ENCODE results near the gene NAA40.

Gene NAA40

DNA sequence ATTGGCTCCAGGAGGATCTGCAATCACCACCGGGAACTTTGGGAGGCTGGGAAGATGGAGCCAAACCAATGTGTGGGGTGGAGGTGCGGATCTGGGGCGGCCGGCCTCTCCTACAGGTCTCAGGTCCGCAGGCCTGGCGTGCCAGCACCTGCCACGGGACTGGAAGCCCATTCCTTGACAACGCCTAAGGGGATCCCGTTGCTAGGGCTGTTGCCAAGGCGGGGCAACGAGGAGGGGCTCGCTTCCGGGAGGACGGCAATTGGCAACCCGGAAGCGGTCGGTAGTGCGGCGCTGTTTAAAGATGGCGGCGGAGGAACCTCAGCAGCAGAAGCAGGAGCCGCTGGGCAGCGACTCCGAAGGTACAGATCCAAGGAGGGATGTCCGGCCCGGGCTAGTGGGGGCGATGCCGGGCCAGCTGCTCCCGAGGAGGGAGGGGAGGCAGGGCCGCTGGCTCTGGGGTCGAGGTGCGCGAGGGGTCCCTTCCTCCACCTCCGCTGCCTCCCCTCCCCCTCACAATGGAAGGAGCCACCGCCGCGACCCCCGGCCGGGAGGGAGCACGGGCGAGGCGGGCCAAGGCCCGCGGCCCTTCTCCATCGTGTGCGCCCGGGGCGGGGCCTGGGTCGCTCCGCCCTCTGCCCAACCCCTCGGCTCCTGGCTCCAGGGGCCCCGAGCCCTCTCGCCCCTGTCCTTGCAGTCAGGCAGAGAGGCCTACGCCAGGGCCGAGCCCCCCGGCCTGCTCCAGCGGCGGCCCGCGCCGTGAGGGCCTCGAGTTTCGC lies 47.5 kb downstream of the NAA40 start, which contains the start of gene OTUB1:
TSS of gene OTUB1 (plus strand) at position 283 of the 776 bp plus-strand sequence. CDS start at position 302, 19 bp downstream.
- peak within 1 kb of the TSS; percentile 85 for H3K4me3 ChIP-seq (ENCODE audit: low read length)
- DNase-seq (ENCODE audit: low read depth): peak; percentile 98
- TF ChIP-seq, protein P1, sequence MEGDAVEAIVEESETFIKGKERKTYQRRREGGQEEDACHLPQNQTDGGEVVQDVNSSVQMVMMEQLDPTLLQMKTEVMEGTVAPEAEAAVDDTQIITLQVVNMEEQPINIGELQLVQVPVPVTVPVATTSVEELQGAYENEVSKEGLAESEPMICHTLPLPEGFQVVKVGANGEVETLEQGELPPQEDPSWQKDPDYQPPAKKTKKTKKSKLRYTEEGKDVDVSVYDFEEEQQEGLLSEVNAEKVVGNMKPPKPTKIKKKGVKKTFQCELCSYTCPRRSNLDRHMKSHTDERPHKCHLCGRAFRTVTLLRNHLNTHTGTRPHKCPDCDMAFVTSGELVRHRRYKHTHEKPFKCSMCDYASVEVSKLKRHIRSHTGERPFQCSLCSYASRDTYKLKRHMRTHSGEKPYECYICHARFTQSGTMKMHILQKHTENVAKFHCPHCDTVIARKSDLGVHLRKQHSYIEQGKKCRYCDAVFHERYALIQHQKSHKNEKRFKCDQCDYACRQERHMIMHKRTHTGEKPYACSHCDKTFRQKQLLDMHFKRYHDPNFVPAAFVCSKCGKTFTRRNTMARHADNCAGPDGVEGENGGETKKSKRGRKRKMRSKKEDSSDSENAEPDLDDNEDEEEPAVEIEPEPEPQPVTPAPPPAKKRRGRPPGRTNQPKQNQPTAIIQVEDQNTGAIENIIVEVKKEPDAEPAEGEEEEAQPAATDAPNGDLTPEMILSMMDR (IDR thresholded peaks at IDR 0.05; ENCODE audit: insufficient read depth, low read depth, low read length, missing control alignments): no peak

DNA sequence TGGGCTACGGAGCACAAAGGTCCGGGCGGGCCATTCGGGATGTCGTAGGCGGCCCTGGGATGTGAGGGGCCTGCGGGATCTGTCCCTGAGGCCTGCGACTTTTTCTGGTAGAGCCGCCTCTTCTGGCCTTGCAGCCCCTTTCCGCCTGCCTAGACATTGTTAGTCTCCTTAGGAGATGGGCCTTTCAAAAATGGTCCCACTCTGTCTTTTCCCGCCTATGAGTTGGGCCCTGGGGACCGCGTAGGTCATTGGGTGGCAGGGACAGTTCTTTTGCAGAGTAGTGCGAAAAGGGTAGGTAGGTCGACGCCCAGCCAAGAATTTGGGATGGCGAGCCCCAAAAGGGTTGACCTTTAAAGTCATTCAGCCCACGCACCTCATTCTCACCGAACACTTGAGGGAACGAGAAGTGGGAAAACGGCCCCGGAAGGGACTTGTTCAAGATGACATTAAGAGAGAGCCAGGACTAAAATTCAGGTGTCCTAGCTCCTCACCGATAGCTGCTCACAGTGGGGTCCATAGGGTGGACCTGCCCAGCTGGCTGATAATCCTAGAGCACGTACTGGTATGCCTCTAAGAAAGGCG lies 48.2 kb downstream of the NAA40 start:
- H3K4me3 ChIP-seq (ENCODE audit: low read length): peak overlapping the region; percentile 85
- no peak for DNase-seq (ENCODE audit: low read depth)
- TF ChIP-seq, protein P1 (IDR thresholded peaks at IDR 0.05; ENCODE audit: insufficient read depth, low read depth, low read length, missing control alignments): no peak

DNA sequence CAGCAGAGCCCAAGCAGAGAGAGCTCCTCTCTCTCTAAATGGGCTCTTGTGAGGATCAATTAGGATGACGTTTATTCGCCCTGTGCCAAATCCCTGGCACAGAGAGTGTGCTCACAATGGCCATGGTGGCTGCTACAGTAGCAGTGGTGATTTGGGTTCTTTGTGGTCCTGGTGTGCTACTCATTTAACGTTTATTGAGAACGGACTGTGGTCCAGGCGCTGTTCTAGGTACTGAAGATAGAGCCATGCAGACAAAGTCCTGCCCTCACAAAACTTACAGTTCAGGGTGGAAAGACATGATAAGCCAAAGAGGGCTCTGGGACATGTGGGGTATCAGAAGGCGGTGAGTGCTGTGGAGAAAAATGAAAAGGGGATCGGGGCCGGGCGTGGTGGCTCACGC lies 52.8 kb downstream of the NAA40 start:
- no peak for DNase-seq (ENCODE audit: low read depth)
- no peak overlapping the region for H3K4me3 ChIP-seq (ENCODE audit: low read length)
- TF ChIP-seq, protein P1 (IDR thresholded peaks at IDR 0.05; ENCODE audit: insufficient read depth, low read depth, low read length, missing control alignments): no peak

DNA sequence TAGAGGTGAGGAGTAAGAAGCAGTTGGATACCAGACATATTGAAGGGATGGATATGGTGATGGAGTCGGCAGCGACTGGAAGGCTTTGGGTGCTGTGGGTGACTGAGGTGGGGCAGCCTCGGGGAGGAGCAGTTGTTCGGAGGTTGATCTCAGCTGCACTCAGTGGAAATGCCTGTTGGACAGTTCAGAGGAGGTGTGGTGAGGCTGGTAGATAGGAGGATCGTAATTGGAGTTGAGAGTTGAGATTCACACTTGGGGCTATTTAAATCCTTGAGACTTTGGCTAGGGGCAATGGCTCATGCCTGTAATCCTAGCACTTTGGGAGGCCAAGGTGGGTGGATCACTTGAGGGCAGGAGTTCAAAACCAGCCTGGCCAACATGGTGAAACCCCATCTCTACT lies 54.3 kb downstream of the NAA40 start:
- TF ChIP-seq, protein P1 (IDR thresholded peaks at IDR 0.05; ENCODE audit: insufficient read depth, low read depth, low read length, missing control alignments): no peak
- no peak for DNase-seq (ENCODE audit: low read depth)

DNA sequence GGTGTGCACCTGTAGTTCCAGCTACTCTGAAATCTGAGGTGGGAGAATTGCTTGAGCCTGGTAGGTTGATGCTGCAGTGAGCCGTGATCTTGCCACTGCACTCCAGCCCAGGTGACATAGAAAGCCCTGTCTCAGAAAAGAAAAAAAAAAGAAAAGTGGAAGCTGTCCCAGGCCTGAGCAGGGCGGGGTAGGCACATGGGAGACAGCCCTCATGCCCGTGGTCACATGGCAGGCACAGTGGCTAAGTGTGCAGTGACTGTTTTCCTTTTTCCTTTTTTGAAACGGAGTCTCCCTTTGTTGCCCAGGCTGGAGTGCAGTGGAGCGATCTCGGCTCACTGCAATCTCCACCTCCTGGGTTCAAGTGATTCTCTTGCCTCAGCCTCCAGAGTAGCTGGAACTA lies 55.2 kb downstream of the NAA40 start:
- TF ChIP-seq, protein P1 (IDR thresholded peaks at IDR 0.05; ENCODE audit: insufficient read depth, low read depth, low read length, missing control alignments): no peak
- no peak for DNase-seq (ENCODE audit: low read depth)
- H3K4me3 ChIP-seq (ENCODE audit: low read length): no peak overlapping the region

More for the DNA sequence above, 54.3 kb downstream of the NAA40 start:
- no peak overlapping the region for H3K4me3 ChIP-seq (ENCODE audit: low read length)

DNA sequence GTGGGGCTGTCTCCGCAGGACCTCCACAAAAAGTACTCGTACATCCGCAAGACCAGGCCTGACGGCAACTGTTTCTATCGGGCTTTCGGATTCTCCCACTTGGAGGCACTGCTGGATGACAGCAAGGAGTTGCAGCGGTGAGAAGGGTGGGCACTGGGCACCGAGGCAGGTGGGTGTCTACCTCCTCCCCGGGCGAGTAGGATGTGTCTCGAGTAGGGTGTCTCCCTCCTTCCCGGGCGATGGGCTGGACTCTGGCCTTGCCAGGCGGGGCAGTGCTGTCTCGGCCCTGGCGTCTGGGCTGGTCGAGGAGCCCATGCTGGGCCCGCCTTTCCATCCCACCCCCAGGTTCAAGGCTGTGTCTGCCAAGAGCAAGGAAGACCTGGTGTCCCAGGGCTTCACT lies 57.7 kb downstream of the NAA40 start:
- TF ChIP-seq, protein P1 (IDR thresholded peaks at IDR 0.05; ENCODE audit: insufficient read depth, low read depth, low read length, missing control alignments): no peak
- H3K4me3 ChIP-seq (ENCODE audit: low read length): no peak overlapping the region
- no peak for DNase-seq (ENCODE audit: low read depth)
